Stimulated activated CD8-positive, alpha-beta memory T cell treated with anti-CD3 and anti-CD28 coated beads, Interleukin-4, amount 100 ng/mL, for 48 hours (primary cell): ENCODE data around the gene SEC14L1.
"Not testable (repeated sequence)": the region's sequence is repeated elsewhere in the genome, so short reads cannot be mapped to it uniquely, and the experiment has no call there.

ENCODE experiments used
- DNase-seq: peaks from one replicate; pipeline ENCODE4 v3.0.0-alpha.2; 2020

Gene SEC14L1

DNA sequence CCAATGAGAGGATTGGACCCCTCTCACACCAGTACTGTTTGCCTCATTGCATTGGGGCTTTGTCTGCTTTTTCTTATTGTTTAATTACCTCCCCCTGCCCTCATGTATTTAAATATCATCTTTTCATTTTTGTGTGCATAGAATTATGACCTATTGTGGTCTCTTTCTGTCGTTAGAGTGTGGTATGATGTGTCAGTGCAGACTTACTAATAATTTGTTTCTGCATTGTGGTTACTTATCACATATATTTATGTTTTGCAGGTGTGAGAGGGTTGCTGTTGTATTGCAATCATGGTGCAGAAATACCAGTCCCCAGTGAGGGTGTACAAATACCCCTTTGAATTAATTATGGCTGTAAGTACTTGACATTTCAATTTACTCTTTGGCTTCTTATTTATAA is 2.5 kb downstream of the SEC14L1 start:
- DNase-seq = no peak

DNA sequence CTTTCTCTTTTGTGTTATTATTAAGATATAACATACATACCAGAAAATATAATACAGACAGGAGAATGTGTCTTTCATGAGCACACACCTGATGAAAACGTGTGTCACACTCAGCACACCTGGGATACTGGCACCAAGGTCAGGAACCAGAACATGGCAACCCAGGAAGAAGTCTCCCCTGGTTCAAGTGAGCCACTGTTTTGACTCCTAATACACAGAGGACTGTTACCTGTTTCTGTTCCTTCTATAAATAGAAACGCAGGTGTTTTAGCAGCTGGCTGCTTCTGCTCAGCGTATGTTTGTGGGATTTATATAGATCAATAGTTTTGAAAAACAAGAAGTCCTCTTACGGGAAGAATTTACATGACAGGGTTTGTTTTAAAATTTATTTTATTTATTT is 3.5 kb downstream of the SEC14L1 start:
- DNase-seq = no peak

DNA sequence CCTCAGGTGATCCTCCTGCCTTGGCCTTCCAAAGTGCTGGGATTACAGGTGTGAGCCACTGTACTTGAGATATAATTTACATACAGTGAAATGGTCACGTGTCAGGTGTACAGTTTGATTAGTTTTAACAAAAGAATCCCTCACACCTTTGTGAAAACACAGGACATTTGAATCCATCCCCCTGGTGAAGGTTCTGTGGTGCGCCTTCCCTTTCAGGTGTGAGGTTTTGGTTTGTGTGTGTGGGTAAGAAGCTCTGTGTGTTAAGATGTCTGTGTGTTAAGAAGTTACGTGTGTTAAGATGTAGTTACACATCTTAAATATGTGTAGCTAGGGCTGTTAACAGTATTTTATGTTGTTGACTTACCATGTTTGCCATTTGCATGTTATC is 4.4 kb downstream of the SEC14L1 start:
- no peak for DNase-seq

DNA sequence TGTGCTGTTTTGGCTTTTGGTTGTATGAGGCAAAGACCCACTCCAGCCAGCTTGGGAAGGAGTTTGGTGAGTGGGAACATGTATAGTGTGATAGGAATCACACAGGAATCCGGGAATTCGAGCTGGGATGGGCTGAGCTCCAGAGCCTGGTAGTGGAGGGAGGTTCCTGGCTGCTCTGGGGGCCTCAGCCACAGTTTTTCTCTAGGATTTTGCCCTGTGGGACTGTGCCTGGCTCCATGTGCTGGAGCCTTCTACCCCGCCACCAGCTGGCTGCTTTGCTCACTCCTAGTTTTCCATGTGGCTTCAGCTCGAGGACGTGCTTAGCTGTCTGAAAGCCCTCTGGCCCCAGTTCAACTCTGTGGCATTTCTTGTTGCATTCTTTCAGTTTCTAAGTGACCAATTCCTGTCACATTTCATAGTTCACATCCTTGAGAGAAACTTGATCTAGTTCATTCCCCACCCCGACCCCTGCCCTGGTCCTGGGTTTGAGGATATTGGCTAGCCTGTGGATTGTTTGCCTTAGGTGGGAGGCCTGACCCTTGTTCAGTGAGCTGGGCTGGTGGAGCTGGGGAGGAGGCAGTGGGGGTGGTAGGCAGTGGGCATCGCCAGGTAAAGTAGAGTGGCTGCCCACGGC is 5.0 kb downstream of the SEC14L1 start:
- no peak for DNase-seq

DNA sequence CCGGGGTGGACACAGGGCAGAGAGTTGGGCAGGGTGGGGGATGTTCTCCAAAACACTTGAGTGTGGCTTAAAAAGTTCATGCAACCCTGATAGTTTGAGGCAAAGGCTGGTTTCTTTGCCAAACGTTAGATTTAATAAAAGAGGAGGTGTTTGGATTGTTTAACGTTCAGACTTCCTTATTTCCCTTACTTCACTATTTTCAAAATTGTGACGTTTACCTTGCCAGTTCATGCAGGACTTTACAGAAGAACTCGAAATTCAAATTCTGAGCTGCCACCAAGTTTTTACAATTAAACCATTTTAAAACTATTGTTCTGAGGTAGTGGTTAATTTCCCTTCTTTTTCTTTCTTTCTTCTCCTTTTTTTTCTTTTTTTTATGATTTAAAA is 5.5 kb downstream of the SEC14L1 start:
- DNase-seq = no peak

DNA sequence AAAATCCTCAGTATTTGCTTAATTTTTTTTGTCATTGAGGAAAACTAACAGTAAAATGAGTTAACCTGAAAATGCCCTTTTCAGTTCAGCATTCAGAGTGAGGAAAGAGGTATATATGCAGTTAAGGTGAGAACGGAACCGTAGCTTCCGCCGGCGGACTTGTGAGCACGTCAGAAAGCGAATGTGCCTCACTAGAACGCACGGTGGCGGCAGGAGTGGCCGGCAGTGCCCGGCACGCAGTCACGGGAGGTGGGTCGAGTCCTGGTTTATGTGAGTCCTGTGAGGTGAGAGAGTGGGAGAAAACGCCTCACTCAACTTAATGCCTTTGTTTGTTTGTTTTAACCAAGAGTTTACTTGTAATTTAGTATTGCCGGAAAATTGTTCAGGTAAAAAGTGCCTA is 6.1 kb downstream of the SEC14L1 start:
- no peak for DNase-seq

DNA sequence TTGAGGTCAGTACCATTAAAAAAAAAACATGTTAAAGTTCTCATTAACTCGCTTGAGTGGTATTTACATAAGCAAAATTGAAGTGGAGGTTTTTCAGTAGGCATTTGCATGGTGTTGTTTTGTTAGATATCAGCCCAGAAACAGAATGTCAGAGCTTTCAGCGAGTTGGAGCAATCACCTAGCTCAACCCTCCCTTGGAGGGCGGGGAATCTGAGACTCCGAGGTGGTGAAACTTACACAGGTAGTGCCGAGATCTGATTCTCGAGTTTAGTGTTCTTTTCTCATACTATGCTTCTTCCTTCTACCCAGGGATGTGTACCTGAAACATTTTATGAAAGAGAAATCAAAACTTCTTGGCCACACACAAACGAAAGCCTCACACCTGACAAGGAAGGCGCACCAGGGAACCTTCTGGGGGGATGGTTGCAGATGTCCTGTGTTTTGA is 6.6 kb downstream of the SEC14L1 start:
- DNase-seq = no peak

DNA sequence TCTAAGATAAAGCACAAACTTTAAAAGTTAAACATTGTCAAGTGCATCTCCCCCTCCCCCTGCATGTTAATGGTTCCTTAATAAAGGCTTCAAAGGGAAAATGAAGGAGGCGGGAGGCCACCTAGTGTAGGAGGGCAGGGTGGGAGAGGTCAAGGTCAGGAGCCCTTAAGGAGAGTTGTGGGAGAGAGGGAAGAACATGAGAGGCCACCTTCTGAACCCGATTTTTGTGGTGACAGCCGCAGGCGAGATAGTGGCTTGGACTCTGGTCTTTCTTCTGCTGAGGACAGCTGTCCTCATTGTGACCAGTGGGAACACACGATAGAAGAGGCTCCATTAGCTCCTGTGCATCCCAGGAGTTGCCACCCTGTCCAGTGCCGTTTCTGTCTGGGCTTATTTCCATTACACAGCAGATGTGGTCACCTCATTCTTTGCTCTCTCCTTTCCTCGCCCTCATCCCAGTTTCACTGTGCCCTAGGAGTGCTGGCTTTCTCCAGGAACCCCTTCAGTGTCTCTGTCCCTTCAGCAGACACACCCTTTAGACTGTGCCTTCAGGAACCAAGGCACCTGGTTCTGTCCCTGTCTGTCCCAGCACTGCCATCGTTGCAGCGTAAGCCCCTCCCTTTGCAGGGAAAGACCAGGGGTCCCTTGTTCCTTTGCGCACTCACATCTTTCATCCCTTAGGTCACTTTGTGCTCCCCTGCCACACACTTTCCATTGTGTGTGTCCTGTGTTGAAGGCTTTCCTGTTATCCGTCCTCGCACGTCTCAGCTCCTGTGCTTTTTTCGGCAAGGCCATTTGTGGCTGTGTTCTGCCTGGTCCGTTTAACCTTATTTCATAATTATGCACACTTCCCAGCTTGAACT is 7.5 kb downstream of the SEC14L1 start:
- DNase-seq = no peak

DNA sequence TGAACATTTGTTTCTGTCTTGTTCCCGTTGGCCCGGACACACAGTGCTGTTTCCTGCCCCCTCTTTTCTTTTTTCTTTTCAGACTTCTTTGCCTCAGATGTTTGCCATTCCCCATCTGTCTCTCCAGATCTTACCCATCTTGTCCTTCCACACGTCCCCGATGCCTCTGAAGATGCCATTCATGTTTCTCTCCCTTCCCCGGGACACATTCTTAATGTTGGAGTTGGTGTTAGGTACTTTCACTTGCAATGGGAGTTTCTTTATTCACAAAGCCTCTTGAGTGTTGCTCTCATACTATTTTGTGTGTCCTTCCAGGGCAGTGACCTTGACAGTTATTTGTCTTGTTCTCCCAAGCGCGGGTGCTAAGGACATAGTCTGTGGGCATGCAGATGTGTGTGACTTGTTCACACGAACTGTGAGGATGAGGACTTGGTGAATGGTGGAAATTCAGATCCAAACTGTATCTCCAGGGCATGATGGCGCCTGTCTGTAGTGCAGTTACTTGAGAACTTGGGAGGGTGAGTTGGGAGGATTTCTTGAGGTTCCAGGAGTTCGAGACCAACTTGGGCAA is 8.3 kb downstream of the SEC14L1 start:
- DNase-seq = no peak

DNA sequence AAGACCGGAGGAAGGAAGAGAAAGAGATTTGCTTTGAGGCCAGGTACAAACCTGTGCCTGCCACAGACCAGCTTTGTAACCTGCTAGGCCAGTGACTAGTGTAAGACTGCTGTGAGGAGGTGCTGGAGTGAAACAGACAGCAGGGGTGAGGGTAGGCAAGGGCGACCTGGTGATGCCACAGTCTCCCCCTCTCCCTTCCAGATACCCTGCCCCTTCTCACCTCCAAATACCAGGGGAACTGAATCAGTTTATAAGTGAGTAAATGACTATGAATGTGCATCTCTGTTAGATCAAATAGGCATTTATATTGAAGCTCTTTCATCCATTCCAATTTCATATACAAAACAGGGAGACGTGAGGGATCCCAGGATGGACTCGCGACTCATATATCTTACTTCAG is 9.4 kb downstream of the SEC14L1 start:
- no peak for DNase-seq

DNA sequence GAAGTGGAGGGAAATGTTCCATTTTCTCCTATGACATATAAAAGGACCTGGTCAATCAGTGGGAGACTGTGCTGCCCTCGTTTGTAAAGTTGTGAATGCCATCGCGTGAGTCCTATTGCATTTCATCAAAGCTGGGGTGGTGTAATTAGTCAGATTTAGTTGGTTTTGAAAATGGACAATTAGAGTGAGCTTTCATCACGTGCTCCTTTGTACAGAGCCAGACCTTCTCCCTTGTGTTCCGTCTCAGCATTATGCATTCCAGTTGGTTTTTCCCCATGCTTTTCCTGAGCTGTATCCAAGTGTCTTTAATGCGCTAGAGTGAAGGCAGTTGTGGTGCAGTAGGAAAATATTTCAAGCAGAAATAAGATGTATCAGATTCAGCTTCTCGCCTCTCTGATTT is 10.4 kb downstream of the SEC14L1 start:
- no peak for DNase-seq

DNA sequence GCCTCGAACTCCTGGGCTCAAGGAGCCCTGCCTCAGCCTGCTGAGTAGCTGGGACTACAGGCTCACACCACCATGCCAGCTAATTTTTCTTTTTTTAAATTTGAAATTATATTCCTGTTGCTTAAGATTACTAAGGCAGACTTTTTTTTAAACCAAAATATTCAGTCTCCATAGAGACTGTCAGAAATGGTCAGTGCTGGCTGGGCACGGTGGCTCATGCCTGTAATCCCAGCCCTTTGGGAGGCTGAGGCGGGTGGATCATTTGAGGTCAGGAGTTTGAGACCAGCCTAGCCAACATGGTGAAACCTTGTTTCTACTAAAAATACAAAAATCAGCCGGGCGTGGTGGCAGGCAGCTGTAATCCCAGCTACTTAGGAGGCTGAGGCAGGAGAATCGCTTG is 11.3 kb downstream of the SEC14L1 start:
- not testable (repeated sequence) for DNase-seq

DNA sequence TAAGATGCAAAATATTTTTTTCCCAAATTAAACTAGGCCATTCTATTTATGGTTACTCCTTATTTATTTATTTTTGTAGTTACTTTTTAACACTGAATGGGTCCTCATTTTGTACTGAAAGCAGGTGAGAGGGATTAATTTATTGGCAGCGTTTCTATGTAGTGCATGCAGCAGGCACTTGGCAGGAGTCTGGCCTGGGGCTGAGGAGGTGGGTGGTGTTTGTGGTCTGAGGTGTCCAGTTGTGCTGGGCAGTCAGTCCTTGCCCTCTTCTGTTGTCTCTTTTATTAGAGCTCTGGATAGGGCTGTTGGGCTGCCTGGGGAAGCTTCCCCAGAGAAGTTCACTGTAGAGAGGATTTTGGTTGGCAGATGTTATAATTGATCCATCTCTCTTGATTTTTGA is 12.7 kb downstream of the SEC14L1 start:
- DNase-seq = no peak

DNA sequence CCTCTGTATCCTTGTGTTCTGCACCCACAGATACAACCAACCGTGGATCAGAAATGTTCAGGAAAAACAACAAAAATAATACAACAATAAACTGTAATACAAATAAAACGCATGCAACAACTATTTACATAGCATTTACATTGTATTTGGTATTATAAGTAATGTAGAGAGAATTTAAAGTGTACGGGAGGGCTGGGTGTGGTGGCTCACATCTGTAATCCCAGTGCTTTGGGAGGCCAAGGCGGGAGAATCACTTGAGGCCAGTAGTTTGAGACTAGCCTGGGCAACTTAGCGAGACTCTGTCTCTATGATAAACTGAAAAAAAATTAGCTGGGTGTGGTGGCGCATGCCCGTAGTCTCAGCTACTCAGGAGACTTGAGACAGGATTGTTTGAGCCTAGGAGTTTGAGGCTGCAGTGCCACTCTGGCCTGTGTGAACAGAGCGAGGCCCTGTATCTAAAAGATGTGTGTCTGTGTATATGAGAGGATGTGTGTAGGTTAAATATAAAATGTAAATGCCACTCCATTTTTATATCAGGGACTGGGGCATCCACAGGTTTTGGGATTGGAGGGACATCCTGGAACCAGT is 13.3 kb downstream of the SEC14L1 start:
- DNase-seq = no peak

DNA sequence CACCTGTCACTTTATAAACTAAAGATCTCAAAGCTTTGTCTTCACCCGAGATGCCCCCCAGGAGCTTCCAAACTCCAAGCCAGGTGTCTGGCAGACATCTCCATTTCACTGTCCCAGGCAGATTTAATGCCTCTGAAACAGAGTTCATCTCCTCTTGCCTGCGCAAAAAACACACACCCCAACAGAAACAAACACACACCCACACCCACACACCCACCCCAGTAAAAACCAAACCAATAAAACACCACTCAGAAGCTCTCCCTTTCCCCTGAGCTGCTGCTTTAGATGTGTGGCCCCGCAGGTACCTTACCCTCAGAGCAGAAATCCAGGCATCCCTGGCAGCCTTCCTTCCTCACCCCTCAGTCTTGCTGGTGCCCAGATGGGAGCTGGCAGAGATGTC is 14.4 kb downstream of the SEC14L1 start:
- DNase-seq = no peak

DNA sequence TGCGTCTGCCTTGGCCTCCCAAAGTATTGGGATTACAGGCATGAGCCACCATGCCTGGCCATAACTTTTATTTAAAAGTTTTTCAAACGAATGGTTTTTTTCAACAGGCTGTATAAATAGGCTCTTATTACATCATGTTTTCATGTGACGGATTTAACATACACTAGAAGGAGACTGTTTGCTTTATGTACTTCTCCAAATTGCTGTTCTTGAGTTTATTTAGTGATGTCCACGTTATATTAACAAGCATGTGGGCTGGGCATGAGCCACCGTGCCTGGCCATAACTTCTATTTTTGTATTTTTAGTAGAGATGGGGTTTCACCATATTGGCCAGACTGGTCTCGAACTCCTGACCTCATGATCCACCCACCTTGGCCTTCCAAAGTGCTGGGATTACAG is 17.0 kb downstream of the SEC14L1 start:
- not testable (repeated sequence) for DNase-seq

DNA sequence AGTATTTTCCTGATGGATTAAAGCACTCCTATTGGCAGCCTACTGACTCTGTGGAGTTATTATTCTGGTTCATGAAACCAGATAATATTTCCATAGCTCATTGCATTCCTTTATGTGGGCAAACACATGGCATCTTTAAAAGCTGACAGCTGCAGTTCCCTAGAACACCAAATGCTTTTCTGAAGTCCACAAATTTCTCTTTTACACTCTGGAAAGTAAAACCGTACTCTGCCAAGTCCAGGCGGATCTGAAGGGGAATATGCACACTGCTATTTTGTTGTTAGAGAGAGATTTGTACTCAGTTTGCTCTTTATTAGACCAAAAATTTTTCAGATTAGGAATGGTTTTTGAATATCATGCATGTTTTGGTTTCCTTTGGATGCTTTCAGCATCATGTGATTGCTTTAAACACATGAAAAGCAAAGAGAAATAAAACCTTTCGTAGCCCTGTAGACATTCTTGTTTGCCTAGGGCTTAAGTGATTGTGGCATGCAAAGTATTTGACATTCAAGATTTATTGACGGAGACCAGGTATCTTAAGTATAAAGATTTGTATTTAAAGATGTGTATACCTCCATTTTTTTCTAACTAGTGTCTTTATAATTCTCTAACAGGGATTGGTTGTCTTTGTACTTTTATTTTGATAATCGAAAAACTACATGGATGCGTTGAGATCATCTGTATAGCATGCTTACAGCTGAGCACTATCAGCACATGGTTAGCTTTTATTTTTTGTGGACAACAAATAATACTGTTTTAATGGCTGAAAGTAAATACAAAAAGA is 19.5 kb downstream of the SEC14L1 start:
- no peak for DNase-seq

DNA sequence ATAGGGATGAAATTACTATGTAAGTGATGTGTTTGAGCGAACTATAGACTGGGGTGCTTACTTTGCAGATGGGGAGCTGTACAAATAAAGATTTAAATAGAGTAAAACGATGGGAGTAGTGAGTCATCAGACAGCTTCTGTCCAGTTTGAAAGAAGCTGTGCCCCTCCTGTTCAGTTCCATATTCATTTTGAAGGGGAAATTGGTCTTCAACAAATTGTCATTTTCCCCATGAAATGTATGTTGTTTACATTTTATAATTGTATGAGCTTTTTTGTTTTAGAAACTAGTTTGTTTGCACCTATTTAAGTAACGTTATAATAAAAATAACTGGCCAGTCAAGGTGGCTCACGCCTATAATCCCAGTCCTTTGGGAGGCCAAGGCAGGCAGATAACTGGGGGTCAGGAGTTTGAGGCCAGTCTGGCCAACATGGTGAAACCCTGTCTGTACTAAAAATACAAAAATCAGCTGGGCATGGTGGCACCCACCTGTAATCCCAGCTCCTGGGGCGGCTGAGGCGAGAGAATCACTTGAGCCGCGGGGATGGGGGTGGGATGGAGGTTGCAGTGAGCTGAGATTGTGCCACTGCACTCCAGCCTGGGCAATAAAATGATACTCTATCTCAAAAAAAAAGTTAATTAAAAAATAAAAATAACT is 20.2 kb downstream of the SEC14L1 start:
- DNase-seq = no peak

DNA sequence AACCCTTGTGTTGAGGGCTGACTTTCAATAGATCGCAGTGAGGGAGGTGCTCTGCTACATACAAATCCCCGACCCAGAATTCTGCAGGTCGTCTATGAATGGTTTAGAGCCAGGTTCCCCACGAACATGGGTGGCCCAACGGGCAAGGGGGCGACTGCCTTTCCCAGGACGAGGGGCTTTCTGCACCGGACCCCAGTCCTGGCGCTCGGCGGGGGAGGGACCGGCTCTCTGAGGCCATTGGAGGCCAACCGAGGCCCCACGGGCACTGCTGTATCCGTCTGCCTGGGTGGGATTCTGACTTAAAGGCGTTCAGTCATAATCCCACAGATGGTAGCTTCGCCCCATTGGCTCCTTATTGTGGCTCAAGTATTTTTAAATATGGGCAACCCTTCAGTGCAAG is 21.2 kb downstream of the SEC14L1 start:
- DNase-seq = no peak

DNA sequence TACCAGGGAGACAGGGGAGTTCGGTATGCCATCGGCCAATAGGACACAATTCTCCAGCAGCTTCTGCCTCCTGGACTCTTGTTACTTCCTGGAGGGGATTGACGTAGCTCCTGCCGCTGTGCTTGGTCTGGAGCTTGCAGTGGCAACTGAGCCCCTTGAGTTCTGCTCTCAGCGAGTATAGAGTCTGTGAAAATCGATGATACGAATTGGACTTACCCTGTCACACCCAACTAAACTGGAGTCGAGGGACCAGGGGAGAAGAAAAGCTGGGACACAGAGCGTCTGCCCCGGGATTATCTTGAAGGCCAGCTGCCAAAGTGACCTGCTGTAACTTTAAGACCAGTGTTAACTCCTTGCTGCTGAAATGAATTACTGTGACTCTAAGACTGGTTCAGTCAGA is 22.2 kb downstream of the SEC14L1 start:
- no peak for DNase-seq

DNA sequence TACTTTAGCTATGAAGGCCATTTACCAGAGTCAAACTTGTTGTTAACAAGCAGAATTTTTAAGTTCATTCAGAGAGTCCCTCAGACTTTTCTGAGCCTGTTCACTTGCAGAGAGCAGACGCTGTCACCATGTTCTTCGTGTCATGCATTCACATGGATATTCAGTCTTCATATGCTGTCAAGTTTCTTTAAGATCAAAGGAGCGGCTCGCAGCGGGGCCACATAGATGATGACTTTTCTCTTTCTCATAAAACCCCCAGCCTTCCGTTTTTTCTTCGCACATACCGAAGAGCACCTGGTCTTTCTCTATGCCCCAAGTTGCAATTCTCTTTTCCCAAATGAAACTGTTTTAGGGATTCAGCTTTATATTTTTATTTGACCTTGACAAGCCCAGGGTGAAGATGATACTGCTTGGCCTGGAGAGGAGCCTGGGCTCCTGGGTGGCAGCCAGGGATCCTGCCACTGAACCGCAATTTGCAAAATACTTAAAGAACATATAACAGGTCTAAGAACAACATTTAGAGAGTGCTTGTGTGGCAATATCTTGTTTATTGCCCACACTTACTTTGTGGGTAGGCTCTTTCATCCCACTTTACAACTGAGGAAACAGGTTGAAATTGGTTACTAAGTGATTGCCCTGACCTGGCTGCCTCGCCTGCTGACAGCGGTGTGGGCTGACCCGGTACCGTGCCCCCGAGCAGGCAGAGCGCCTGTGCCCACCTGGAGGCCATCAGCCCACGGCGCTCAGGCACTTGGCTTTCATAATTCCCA is 22.9 kb downstream of the SEC14L1 start:
- DNase-seq = no peak
